Adrenal gland (tissue), 12 donors: ENCODE data around the gene LRRC8C. TPM values are rescaled to one million over a fixed set of nuclear protein-coding genes. Genes with fewer than 3 reads are reported as not detected.

Experiments
- DNase-seq, 7 donors: peaks; one replicate each; pipeline ENCODE4 v3.0.0-alpha.2; 2019 to 2020
- H3K27ac ChIP-seq, 5 donors: fragments of 200-600 bp; sonication (generic) in 4 of 5; 1 replicate in 3 of 5; 2 replicates in 2 of 5; pipeline versions ENCODE4 v1.5.1 to v1.8.0; 2016 to 2020; ENCODE audit warnings: mild to moderate bottlenecking in 1 of 5
- H3K27me3 ChIP-seq: fragments of 200-600 bp; 2 replicates; pipeline ENCODE4 v1.8.0; 2021
- H3K36me3 ChIP-seq, 2 donors: fragments of 200-600 bp; replicated peaks in 1 of 2; 1 replicate in 1 of 2; 2 replicates in 1 of 2; pipeline versions ENCODE4 v1.5.1 to v1.8.0; 2018 to 2022
- H3K4me1 ChIP-seq, 2 donors: fragments of 200-600 bp; replicated peaks in 1 of 2; 1 replicate in 1 of 2; 2 replicates in 1 of 2; pipeline versions ENCODE4 v1.5.1 to v1.8.0; 2018 to 2021
- H3K4me3 ChIP-seq, 4 donors: fragments of 200-600 bp; sonication (generic) in 3 of 4; one replicate each; pipeline ENCODE4 v1.5.1; 2016 to 2018
- H3K9me3 ChIP-seq, 3 donors: fragments of 200-600 bp; sonication (generic) in 1 of 3; replicated peaks in 1 of 3; 1 replicate in 2 of 3; 2 replicates in 1 of 3; pipeline versions ENCODE4 v1.5.1 to v1.8.0; 2016 to 2021
- POLR2A ChIP-seq, 2 donors: fragments of 450-650 bp; IDR thresholded peaks; one replicate each; pipeline ENCODE4 v1.6.1; 2017; ENCODE audit warnings: antibody characterized with exemption in 2 of 2, mild to moderate bottlenecking in 2 of 2, moderate library complexity in 1 of 2
- WGBS, 4 donors: extraction: QIAGEN DNeasy Blood & Tissue Kit in 2 of 4; methylation state at CpG; one replicate each; pipeline versions ENCODE4 v1.1.5 to v1.1.7; 2013 to 2017; 5-methylcytosine and 5-hydroxymethylcytosine counted together
- intact Hi-C, 2 donors: fragments of 100-400 bp; cut with DNase I; formaldehyde crosslinking; loops; one replicate each; pipeline versions ENCODE4 v1.14.1 to v1.15.0; 2022 to 2023
- polyA plus RNA-seq, 3 donors: library from polyadenylated mRNA; stranded (reverse); fragments of 200-250 nt in 2 of 3; fragments of 350-450 nt in 1 of 3; fragmentation: Illumina TruSeq in 1 of 3; extraction: RNeasy Lipid Tissue Mini Kit (QIAGEN cat#74804) in 1 of 3; gene quantifications; one replicate each; pipeline ENCODE4 v1.2.3, GENCODE V29; 2013 to 2014
- total RNA-seq, 9 donors: library from RNA; depleted of rRNA in 4 of 9; stranded (reverse); fragments of >200 nt in 4 of 9; fragments of 120-200 nt in 1 of 9; fragmentation: NEBNext Ultra II Directional in 1 of 9; extraction: Animal tissue kit (Norgen Biotek cat#: 25700) in 1 of 9; gene quantifications; one replicate each; pipeline versions ENCODE4 v1.1.0 to v1.2.4, GENCODE V29; 2013 to 2023
- TF ChIP-seq, protein P1 (sequence below), 6 experiments: fragments of 450-650 bp in 4 of 6; fragments of 200-600 bp in 2 of 6; sonication (generic) in 1 of 6; IDR thresholded peaks; 1 replicate in 5 of 6; 2 replicates in 1 of 6; pipeline versions ENCODE4 v1.5.1 to v1.8.0; 2016 to 2021; ENCODE audit warnings: antibody characterized with exemption in 6 of 6, mild to moderate bottlenecking in 2 of 6, moderate library complexity in 1 of 6
- donor health status: healthy with polysubstance abuse.
- donor health status: Bipolar disorder and iron deficiency.
- donor health status: DM: yes; HTN: yes; CAD: no.
- donor health status: DM: no; HTN: no; CAD: no.
- donor health status: DM: no; HTN: no; CAD: no.
- donor health status: DM: yes; HTN: yes; CAD: no.

Gene LRRC8C
- total and polyA plus RNA-seq, 12 donors, result 6.5 to 33.6 (median 11.9) TPM

DNA sequence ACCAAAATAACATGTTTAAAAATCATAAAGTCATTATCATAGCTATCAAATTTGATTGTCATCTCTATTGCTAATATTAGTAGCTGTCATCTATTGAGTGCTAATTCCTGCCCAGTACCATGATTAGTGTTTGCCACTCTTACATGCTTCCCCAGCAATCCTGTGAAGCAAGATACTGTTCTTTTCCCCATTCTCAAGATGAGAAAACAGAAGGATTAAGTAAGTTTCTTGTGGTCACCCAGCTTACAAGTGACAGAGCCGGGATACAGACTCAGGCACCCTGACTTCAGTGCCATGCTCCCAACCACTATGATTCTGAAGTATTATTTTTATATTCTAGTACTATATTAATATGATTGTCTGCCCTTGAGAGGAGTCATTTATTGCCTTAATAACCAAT lies 36.5 kb downstream of the LRRC8C start:
- Histone ChIP-seq H3K9me3 (no peaks in the 10 kb centered on the region), H3K4me1 (peaks cover 0 to 30% of the 10 kb centered on the region in 2 donors), H3K36me3 (no peaks in the 10 kb centered on the region), H3K4me3 (no peak overlapping the region), H3K27me3 (no peaks in the 10 kb centered on the region), H3K27ac (no peak overlapping the region)
- TF ChIP-seq, protein P1, sequence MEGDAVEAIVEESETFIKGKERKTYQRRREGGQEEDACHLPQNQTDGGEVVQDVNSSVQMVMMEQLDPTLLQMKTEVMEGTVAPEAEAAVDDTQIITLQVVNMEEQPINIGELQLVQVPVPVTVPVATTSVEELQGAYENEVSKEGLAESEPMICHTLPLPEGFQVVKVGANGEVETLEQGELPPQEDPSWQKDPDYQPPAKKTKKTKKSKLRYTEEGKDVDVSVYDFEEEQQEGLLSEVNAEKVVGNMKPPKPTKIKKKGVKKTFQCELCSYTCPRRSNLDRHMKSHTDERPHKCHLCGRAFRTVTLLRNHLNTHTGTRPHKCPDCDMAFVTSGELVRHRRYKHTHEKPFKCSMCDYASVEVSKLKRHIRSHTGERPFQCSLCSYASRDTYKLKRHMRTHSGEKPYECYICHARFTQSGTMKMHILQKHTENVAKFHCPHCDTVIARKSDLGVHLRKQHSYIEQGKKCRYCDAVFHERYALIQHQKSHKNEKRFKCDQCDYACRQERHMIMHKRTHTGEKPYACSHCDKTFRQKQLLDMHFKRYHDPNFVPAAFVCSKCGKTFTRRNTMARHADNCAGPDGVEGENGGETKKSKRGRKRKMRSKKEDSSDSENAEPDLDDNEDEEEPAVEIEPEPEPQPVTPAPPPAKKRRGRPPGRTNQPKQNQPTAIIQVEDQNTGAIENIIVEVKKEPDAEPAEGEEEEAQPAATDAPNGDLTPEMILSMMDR (IDR thresholded peaks at IDR 0.05), result no peak
- TF ChIP-seq POLR2A (IDR thresholded peaks at IDR 0.05), result no peak
- no peak for DNase-seq
- intact Hi-C loops, result no loop called here
- WGBS, 4 donors, result 77 to 88% (median 80%) methylated on average over 1 of the region's 1 CpG

DNA sequence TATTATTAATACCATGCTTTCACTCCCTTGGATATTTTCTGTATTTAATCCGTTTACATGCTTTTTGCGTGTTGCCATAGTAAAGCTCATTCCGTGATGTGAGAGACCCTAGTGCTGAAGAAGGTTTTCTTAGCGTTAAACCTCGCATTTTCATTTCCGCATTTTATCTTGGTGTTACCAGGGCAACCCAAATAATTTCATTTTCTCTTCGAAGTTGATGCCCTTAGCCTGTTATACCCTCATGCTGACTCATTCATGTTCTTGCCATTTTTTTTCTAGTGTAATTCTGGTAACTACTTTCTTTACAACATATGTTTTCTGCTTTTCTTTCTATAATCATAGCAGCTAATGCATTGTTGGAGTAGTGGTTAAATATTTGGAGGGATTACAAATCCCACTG lies 37.2 kb downstream of the LRRC8C start:
- intact Hi-C loops, result no loop called here
- no peaks in the 10 kb centered on the region for H3K27me3 ChIP-seq
- no peak overlapping the region for H3K27ac ChIP-seq
- DNase-seq, result no peak
- no peak overlapping the region for H3K4me3 ChIP-seq
- no peak for TF ChIP-seq POLR2A (IDR thresholded peaks at IDR 0.05)
- TF ChIP-seq, protein P1 (IDR thresholded peaks at IDR 0.05), result no peak
- no peaks in the 10 kb centered on the region for H3K36me3 ChIP-seq
- H3K4me1 ChIP-seq, result peaks cover 0 to 30% of the 10 kb centered on the region in 2 donors
- H3K9me3 ChIP-seq, result no peaks in the 10 kb centered on the region
- WGBS, 4 donors, result 66 to 74% (median 72%) methylated on average over 7 of the region's 7 CpGs

DNA sequence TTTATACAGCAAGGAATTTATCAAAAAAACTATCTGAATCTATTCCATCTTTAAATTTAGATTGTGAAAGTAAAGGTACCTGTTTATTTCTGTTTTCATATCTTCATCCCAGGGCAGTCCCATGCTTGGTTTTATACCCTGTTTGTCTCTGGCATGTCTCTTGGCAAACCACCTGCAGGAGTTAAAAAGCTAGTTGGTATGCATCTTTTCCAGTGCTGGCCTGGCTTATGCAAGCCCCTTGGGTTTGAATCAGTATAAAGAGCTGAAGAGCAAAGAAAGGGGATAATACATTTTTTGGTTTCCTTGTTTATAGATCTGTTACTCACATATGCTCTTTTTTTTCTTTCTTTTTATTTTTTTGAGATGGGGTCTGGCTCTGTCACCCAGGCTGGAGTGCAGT lies 37.8 kb downstream of the LRRC8C start:
- no peak for DNase-seq
- no peaks in the 10 kb centered on the region for H3K27me3 ChIP-seq
- TF ChIP-seq, protein P1 (IDR thresholded peaks at IDR 0.05), result no peak
- no peak for TF ChIP-seq POLR2A (IDR thresholded peaks at IDR 0.05)
- no peak overlapping the region for H3K4me3 ChIP-seq
- intact Hi-C loops, result no loop called here
- no peaks in the 10 kb centered on the region for H3K9me3 ChIP-seq
- H3K27ac ChIP-seq, result no peak overlapping the region
- peaks cover 0 to 30% of the 10 kb centered on the region in 2 donors for H3K4me1 ChIP-seq
- no peaks in the 10 kb centered on the region for H3K36me3 ChIP-seq

DNA sequence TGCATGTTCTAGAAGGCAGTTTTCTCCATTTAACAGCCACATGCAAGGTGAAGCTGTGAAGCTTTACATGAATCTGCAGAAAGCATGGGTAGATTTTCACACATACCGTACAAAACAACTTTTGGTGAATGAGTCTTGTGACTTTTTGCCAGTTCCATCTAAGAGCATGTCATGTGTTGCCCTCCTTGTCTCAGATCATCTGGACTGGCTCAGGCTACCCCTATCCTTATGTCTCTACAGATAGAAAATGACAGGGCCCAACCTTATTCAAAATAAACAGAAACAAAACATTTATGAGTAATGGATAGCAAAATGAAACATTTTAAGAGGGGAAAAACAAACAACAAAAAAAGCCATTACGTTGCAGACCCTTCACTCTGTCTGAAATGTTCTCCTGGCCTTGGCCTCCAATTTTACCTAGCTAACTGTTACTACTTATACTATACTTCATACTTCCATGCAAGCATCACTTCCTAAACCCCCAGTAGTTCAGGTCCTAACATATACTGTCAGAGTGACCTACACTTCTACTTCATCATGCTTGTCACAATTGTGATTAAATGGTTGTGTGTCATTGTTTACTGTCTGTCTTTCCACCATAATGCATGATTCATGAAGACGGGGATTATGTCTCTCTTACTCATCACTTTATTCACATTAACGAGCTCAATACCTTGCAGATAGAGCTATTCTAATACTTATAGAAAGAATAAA lies 39.0 kb downstream of the LRRC8C start:
- intact Hi-C loops, result no loop called here
- Histone ChIP-seq H3K36me3 (no peaks in the 10 kb centered on the region), H3K27ac (no peak overlapping the region), H3K4me3 (no peak overlapping the region), H3K9me3 (no peaks in the 10 kb centered on the region), H3K27me3 (no peaks in the 10 kb centered on the region), H3K4me1 (peaks cover 0 to 30% of the 10 kb centered on the region in 2 donors)
- WGBS, 4 donors, result 61 to 74% (median 62%) methylated on average over 4 of the region's 4 CpGs
- TF ChIP-seq POLR2A (IDR thresholded peaks at IDR 0.05), result no peak
- TF ChIP-seq, protein P1 (IDR thresholded peaks at IDR 0.05), result no peak
- DNase-seq, result no peak
